Endothelial cell of hepatic sinusoid (primary cell): Measurements from ENCODE around the gene ZMYND10.

Experiments used
- in situ Hi-C: cut with HindIII; loops from 2 replicates; pipeline ENCODE4 v1.10.0; 2017; ENCODE audit warnings: low sequenced_read_pairs

ZMYND10 gene

DNA sequence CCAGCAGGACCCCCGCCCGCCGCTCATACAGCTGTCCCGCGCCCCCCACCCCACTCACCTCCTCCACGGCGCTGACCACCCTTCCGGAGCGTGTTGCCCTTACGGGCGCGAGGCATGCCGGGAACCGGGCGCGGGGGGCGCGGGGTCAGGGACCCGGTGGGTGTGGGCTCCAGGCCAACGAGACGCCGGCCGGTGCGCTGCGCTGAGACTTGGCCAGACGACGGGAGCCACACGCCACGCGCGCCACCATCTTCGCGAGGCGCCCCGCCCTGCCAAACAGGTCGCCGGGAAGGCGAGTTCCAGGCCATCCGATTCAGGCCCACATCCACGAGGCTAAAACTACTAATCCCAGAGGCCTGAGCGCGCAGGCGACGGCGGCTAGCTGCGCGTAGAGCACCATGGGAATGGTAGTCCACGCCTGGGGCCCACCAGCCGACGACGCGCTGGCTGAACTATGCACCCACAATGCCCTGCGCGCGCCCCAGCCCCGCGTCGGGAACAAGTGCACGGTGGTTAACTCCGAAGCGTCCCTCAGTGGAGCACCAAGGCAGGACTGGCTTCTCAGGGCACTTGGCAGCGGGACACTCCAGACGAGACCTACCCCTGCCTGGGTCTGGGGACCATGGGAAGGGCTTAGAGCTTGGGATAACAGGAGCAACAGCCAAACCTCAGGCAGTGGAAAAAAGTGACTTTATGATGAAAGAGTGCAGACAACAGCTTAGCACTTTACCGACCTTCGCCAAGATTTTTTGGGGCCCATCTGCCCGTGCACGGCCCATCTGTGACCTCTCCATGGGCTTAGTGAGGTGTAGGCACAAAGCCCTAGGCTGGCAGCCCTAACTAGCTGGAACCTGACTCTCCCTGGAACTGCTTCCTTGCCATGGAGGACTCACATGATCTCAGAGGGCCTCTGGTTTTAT, 53.1 kb downstream of the ZMYND10 start, which contains the start of gene IFRD2:
Gene IFRD2 (minus strand): TSS at position 271 of the 920 bp plus-strand sequence. CDS start 155 bp downstream, at position 116.
- in situ Hi-C loops = no loop called here
